ENCODE data around the gene SPPL2C.
A peak's percentile ranks its signal among the peaks of the same experiment; 100 is the strongest.

Gene SPPL2C

DNA sequence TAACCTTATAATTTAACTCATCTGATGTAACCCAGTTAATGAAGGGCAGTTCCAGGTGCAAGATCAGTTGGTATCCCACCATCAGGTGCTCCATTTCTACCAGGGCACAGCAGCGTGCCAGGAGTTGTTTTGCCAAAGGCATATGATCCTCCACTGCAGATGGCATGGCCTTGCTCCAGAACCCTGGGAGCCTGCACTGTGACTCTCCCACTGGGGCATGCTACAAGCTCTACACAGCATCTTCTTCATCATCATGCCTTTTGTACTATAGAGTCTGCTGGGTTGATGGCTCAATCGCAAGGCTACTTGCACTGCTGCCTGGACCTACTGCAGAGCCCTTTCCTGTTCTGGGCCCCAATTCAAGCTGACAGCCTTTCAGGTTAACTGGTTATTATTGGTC, 38.4 kb downstream of the SPPL2C start:
- no peak for DNase-seq

DNA sequence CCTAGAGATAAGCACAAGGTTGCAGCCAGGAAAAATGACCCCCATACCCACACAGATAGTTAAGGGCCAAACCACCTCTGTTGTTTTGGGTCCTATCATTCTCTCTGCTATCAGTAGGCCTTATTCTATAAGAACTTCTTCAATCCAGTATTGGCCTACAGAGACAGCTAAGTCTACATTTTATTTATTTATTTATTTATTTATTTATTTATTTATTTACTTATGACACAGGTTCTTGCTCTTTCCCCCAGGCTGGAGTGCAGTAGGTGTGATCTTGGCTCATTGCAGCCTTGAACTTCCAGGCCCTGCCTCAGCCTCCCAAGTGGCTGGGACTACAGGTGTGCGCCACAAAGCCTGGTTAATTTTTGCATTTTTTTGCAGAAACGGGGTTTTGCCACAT, 42.2 kb downstream of the SPPL2C start:
- DNase-seq = no peak

DNA sequence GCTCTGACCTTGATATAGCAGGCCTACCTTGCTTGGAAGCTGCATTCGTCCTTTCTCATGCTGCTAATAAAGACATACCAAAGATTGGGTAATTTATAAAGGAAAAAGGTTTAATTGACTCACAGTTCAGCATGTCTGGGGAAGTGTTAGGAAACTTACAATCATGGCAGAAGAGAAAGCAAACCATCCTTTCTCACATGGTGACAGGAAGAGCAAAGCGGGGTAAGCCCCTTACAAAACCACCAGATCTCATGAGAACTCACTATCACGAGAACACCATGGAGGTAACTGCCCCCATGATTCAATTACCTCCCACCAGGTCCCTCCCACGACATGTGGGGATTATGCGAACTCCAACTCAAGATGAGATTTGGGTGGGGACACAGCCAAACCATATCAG, 43.7 kb downstream of the SPPL2C start:
- no peak for DNase-seq

DNA sequence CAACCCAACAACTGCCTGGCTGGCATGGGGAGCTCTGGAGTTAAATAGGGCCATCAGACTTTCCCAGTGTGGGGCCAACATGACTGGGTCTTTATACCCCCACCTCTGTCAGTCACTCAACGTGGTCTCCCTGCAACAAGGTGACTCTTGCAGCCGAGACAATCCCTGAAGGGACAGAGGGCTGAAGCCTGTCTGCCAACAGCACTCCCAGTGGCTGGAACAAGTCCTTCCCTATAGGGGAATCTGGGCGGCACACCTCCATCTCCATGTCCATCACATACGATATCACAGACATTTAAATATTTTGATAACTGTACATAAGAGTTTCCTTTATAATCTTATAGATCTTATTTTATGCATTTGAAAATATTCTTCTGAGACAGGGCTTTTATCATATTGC, 44.9 kb downstream of the SPPL2C start:
- no peak for DNase-seq

- no peak for DNase-seq
These were observed 49.0 kb downstream of the SPPL2C start for GRCh38 chr17:45893725-45894021.

DNA sequence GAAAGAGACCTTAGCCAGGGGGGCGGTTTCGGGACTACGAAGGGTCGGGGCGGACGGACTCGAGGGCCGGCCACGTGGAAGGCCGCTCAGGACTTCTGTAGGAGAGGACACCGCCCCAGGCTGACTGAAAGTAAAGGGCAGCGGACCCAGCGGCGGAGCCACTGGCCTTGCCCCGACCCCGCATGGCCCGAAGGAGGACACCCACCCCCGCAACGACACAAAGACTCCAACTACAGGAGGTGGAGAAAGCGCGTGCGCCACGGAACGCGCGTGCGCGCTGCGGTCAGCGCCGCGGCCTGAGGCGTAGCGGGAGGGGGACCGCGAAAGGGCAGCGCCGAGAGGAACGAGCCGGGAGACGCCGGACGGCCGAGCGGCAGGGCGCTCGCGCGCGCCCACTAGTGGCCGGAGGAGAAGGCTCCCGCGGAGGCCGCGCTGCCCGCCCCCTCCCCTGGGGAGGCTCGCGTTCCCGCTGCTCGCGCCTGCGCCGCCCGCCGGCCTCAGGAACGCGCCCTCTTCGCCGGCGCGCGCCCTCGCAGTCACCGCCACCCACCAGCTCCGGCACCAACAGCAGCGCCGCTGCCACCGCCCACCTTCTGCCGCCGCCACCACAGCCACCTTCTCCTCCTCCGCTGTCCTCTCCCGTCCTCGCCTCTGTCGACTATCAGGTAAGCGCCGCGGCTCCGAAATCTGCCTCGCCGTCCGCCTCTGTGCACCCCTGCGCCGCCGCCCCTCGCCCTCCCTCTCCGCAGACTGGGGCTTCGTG, 49.5 kb downstream of the SPPL2C start, which contains the start of gene MAPT:
Gene MAPT, plus strand, starts transcription at position 533 of the 763 bp plus-strand sequence. CDS start 67,784 bp downstream, outside the sequence.
- peak; percentile 91 for DNase-seq

DNA sequence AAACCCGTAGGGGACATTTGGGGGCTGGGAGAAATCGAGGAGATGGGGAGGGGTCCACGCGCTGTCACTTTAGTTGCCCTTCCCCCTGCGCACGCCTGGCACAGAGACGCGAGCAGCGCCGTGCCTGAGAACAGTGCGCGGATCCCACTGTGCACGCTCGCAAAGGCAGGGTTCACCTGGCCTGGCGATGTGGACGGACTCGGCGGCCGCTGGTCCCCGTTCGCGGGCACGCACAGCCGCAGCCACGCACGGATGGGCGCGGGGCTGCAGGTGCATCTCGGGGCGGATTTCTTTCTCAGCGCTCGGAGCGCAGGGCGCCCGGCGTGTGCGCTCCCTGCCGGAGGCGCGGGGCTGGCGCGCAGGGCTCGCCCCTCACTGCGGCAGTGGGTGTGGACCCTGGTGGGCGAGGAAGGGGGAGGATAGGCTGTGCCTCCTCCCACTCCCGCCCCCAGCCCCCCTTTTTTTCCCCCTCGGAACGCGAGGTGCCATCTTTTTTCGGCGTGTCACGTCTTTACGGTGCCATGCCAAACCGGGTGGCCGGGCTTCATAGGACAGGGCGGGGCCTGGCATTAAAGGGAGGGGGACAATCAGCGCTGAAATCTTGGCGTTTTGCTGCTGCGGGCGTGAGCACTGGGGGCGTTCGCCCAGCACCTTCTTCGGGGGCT, 50.8 kb downstream of the SPPL2C start:
- DNase-seq = no peak

GRCh38 chr17:45895969-45896785, 51.5 kb downstream of the SPPL2C start:
- no peak for DNase-seq
